ENCODE results near the gene FCHSD2.
"Not testable (repeated sequence)": the region's sequence is repeated elsewhere in the genome, so short reads cannot be mapped to it uniquely, and the experiment has no call there.

The FCHSD2 gene

DNA sequence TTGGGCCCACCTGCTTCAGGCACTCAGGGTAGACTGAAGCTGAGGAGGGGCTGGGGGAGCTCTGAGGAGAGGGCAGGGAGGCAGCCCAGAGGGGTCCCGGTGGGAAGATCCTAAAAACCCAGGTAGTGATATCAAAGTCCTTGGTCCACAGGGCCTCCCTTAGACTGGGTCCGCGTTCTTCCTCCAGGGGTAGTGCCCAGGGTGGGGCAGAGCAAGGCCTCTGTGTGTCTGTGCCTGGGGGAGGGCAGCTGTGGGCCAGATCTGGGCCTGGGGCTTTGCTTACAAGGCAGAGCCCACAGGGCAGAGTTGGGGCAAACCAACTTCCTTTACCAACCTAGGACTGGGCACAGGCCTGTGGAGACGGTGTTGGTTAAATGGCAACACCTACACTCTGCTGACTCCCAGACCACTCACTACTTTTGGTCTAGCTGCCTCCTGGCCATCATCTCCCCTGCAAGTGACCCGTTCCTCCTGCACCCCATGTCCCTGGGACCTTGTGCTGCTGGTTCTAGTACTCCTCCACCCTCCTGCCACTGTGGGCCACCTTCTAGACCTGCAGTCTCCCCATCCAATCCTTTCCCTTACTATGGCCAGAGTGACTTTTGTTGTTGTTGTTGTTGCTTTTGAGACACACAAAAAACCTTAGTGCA, 312.1 kb downstream of the FCHSD2 start:
- DNase-seq: no peak

DNA sequence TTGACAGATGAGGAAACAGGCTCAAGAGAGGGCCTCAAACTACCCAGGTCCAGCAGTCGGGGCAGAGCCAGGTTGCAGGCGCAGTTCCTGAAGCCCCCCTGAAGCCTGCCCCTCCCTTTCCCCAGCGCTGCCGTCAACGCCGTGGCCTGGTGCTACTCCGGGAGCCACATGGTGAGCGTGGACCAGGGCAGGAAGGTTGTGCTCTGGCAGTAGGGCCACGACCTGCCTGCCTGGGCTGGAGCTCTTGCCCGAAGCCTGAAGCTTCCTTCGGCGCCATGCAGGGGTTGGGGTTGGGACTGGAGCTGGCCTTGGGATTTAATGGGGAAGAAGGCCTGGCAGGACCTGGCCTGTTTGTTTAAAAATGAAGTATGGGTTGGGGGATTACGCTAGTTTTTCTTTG, 312.9 kb downstream of the FCHSD2 start:
- DNase-seq: no peak

DNA sequence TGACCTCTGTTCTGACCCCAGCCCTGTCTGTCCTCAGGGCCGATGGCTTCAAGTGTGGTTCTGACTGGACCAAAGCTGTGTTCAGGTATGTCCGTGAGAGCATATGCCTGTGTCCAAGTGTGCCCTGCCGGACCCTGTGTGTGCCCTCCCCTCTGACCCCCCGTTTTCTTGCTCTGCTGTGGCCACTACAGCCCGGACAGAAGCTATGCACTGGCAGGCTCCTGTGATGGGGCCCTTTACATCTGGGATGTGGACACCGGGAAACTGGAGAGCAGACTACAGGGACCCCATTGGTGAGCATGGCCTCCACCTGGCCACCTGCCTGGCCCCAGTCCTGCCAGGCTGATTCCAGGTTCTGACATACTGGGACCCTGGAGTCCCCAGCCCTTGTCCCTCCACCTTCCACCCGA, 313.4 kb downstream of the FCHSD2 start:
- no peak for DNase-seq

DNA sequence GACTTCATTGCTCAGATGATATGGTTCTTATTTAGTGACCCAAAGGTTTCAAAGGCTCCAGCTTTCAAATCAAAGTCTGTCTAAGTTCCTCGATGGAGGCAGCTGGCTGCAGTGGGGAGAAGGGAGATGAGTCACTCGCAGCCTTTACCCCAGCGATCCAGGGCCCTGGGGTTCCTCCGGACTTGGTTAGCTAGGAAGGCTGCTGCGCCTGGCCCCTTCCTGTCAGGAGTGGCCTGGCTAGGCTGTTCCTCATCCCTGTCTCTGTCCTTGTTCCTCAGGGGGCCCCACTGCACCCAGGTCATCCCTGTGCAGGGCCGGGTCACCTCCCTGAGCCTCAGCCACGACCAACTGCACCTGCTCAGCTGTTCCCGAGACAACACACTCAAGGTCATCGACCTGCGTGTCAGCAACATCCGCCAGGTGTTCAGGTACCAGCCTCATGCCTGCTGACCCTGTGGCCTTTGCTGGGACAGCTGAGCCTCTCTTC, 314.0 kb downstream of the FCHSD2 start:
- no peak for DNase-seq

DNA sequence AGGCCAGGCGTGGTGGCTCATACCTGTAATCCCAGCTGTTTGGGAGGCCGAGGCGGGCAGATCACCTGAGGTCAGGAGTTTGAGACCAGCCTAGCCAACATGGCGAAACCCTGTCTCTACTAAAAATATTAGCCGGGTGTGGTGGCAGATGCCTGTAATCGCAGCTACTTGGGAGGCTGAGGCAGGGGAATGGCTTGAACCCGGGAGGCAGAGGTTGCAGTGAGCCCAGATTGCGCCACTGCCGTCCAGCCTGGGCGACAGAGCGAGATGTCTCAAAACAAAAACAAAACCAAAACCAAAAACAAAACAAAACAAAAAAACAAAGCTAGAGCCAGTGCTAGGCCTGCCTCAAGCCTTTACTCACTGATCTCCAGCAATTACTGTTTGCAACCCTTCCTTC, 314.5 kb downstream of the FCHSD2 start:
- DNase-seq: not testable (repeated sequence)

DNA sequence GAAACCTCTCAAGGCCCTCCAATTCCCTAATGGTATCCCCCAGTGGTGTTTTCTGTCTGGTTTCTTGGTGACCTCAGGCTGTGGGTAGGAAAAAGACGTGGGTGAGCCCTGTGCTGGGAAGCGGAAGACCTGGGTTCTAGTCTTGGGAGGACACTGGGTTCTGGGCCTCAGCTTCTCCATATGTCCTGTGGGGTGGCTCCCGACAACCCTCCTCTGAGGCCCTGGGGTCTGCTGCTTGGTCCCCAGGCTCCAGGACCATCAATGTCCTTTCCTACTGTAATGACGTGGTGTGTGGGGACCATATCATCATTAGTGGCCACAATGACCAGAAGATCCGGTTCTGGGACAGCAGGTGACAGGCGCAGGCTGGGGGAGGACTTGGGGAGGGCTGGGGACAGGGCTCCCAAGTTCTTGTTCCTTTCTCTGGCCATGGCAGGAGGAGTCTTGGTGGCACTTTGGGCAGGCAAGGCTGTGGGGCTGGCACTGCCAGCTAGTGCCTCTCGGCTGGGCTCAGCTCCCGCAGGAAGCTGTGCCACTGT, 315.1 kb downstream of the FCHSD2 start:
- DNase-seq: no peak

DNA sequence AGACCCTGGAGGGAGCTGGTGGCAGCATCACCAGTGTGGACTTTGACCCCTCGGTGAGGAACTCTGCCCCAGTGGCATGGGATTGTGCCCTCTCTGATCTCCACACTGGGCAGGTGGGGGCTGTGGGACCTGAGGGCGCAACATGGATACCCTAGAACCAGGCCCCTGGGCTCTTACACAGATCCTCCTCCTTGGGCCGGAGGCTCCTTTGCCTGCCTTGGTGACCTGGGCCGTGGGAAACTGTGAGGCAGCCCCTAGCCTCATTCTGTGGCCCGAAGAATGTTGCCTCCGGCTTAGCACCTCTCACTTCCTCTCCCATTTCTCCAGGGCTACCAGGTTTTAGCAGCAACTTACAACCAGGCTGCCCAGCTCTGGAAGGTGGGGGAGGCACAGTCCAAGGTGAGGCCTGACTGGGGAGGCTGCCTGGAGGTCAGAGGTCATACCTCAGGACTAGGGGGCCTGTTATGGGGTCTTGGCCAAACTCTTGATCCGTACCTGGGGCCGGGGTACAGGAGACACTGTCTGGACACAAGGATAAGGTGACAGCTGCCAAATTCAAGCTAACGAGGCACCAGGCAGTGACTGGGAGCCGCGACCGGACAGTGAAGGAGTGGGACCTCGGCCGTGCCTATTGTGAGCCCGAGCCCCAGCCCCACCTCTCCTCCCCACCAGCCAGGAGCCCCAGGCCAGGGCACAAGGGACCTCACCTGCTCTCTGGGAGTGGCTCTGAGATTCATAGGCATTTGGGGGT, 315.8 kb downstream of the FCHSD2 start:
- DNase-seq: no peak

DNA sequence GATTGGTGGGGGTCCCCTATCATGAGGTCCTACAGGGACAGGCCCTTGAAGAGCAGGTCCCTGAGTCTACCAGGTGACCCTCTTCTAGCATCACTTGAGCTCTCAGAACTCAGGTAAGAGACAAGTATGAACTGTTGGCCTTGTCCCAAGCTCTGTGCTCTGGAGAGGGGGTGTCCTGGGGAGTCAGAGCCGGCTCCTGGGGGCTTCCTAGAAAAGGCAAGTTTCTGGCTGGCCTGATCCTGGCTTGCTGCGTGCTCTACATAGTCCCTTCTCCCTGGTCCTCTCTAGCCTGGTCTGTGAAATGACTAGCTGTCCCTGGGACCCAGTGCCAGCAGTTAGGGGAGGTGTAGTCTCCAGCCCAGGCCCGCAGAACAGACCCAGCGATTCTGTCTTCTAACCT, 316.5 kb downstream of the FCHSD2 start:
- DNase-seq: no peak

DNA sequence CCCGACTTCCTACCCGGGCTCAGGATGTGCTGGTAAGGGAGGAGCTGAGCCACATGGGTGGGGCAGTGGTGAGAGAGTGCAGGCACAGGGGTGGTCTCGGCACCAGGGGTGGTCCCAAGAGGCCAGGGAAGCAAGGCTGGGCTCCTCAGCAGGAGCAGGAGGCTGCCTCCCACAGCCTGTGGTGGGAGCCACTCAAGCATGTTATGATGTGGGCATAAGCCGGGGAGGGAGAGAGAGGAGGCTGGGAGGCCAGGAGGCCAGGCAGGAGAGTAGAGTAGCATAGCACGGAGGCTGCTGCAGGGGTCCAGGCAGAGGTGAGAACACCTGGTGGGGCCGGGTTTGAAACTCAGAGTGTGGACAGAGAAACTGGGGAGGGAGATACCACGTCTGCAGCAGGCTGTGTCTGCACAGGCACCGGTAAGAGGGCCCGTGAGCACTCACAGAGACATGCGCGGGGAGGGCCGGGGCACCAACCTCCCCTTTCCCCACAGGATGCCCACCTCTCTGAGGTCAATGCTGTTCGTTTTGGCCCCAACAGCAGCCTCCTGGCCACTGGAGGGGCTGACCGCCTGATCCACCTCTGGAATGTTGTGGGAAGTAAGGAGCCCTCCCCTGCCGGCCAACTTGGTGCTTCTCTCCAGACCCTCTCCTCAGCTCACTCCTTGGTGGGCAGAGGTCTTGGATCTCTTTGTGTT, 317.2 kb downstream of the FCHSD2 start:
- DNase-seq: no peak

DNA sequence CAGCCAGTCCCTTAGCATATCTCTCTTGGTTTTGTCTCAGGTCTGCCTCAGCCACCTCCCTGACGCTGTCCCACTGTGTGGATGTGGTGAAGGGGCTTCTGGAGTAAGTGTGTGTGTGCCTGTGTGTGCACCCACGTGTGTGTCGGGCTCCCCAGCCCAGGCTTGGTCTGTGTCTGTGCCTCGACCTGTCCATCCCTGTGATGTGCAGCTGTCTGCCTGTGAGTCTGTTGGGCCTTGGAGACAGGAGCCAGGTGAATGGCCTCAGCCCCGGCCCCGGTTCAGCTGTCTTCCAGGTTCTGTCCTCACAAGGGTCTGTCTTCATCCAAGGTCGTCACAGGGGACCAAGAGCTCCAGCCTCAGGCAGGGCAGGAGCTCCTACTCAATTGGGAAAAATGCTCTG, 318.1 kb downstream of the FCHSD2 start:
- no peak for DNase-seq

DNA sequence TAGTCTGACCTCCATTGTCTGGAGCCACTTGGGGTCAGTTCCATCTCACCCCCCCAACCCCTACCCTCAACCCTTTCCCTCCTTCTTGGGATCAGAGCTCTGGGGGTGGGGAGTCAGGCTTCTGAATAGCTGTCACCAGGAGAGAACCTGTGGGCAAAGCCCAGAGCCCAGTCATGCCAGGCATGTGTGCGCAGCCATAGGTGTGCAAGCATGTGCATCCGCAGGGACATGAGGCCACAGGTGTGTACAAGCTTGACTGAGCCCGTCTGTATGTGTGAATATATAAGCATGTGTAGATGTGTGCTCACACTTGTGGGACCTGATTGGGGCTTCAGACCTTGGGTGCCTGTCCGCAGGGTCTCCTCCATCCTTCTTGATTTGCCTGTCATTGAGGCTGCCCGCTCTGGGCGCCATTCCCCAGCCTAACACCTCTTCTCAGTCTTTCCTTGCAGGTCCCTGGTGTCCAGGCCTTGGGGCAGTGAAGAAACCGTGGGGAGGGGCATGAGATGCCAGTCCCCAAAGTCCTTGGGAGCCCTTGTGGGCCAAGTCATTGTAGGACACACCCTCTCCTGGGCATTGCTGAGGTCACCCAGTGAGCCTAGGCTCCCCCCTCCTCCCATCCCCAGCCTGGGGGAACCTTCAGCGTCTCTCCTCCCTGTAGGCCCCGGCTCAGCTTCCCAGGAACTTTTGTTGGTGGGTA, 318.9 kb downstream of the FCHSD2 start:
- DNase-seq: no peak

DNA sequence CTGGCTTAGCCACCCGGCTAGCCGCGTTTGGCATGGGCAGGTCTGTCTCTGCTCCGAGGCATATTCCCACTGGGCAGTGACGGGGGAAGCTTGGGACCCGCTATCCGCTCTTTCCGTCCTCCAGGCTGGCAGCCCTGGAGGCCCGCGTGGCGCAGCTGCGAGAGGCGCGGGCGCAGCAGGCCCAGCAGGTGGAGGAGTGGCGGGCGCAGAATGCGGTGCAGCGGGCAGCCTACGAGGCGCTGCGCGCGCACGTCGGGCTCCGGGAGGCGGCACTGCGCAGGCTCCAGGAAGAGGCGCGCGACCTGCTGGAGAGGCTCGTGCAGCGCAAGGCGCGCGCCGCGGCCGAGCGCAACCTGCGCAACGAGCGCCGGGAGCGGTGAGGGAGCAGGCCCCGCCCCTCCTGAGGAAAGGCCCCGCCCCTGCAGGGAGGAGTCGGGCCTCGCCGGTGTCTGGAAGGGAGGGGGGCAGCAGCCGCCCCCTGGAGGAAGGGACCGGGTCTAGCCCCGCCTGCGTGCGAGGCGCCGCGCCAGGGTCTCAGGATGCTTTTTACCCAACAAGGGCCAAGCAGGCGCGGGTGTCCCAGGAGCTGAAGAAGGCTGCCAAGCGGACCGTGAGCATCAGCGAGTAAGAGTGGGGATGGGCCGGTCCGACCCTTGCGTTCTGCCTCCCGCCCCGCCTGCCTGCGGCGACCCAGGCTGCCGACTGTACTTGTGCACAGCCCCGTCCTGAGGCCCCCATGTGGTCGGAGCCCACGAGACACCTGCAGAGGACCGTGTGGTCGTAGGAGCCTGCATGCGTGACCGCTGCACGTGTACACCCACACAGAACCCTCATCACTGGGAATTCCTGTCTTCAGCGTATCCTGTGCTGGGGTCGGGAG, 320.0 kb downstream of the FCHSD2 start:
- DNase-seq: peak; percentile 83 to 85

DNA sequence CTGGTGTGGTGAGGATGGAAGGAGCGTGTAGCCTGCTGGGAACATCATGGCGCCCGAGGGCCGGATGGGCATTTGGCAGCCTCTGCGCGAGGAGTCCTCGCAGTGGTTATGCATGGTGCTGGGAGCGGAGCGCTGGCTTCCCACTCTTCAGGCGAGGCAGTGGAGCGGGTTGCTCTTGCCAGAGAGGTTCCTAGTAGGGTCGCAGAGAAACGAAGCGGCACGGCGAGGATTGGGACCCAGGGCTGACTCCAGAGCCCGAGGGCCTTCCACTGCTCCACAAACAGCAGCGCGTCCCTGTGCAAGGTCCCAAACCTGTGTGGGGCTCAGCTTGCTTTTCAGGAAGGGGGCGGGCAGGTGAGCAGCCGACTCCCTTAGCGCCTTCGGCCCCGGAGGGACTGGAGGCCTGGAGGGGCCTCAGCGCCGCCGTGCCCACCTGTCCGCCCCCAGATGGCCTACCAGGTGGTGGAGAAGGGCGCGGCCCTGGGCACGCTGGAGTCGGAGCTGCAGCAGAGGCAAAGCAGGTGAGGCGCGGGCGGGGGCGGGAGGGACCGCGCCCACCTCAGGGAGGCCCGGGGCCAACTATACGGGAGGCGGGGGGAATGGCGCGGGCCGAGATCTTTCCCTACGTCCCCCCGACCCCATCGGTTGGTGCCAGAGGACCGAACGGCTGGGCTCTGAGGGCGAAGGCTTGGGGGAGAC, 320.7 kb downstream of the FCHSD2 start:
- no peak for DNase-seq

DNA sequence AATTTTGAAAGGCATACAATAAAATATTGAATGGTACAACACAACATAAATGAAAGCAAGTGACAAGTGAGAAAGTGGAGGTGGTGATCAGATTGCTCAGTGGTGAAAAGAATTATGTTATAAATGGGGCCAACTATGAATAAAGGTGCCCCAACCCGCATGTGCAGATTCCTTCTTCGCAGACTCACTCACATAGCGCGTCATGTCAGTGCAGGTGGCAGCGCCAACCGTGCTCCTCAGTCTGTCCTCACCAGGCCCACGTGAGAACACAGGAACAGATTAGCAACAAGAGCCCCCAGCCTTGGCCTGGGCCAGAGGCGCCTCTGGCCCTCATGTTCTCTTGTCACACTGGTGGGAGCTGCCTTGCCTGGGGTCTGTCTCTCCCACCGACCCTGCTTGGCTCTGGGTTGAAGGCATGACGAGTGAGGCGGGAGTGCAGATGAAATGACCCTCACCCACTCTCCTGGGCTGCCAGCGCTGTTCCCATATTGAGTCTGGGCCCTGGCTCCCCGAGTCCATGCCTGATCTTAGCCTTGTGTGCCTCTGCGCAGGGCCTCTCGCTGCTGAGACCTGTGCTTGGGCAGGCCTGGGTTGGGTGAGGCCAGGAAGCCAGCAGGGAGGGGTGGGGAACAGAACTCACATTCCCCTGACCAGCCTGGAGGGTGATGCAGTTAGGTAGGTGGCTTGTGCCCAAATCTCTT, 321.5 kb downstream of the FCHSD2 start:
- no peak for DNase-seq

DNA sequence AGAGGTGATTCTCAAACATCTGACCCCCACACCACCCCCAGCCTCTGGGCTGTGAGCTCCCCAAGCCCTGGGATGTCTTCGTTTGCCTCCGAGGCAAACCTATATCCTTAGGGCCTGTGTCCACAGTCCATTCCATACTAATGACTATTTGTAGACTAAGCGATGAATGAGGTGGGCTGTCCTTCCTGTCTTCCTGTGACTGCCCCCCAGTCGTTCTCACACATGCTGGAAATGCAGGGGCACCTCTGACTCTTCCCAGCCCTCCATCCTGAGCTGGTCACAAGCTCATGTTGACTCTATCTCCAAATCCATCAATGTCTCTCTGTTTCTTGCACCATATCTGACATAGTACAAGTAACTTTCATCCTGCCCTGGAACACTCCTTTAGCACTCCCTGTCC, 323.1 kb downstream of the FCHSD2 start:
- no peak for DNase-seq

DNA sequence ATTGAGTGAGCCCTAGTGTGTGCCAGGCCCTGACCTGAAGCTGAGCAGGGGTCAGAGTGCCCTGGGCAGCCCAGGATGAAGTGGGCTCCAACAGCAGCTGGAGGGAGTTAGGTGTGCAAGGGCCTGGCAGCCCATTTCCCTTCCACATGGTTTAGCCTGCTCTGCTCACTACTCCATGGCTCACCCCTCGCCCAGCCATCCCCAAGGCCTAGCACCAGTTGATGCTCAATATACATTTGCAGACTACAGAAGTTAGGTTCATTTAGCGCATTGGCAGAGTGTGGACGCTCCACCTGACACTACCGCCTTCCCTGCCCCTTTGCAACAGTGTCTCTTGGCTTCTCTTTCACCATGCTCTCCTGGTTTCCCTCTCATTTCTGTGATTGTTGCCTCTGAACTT, 324.2 kb downstream of the FCHSD2 start:
- no peak for DNase-seq

DNA sequence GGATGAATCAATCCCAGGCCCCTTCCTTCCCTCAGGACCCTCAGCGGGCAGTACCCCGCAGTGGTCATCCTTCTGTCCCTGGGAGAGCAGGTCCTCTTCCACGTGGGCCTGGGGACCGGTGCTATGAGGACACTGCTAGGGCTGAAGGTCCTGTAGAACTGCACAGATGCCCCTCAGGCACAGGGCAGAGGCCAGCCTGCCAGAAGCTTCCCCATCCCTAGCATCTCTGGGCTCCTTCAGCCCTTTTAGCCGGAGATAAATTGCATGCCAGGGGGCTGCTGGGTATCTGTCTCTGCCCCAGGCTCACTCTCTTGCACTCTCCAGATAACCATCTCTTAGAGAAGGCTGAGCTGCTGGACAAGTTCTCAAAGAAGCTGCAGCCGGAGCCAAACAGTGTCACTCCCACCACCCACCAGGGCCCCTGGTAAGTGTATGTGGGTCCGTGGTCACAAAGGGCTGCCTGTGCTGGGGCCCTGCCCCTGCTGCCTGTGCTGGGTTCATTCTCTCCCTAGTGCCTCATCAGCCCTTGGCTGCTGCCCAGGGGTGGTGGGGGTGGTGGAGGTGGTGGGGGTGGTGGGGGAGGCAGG, 325.6 kb downstream of the FCHSD2 start:
- no peak for DNase-seq

DNA sequence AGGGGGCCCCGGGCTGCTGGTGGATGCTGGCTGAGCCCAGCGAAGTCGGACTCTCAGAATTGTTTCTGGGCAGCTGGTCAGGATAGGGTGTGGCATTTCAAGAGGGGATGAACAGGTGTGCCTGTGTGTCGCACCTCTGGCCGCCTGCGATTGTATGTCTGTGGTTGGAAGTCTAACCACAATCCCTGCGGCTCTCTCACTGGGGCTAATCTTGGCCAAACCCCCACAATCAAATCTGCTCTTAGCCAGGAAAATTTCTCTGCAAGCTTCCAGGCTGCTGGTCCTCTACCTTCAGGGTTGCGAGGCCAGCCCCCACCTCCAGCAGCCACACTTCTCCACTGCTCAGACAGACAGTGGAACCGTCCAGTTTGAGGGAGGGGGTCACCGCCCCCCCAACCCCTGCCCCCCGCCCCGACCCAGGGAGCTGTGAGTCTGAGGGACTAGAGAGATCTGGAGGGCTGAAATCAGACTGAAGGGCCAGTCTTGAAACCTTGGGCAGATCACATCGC, 327.0 kb downstream of the FCHSD2 start:
- no peak for DNase-seq

DNA sequence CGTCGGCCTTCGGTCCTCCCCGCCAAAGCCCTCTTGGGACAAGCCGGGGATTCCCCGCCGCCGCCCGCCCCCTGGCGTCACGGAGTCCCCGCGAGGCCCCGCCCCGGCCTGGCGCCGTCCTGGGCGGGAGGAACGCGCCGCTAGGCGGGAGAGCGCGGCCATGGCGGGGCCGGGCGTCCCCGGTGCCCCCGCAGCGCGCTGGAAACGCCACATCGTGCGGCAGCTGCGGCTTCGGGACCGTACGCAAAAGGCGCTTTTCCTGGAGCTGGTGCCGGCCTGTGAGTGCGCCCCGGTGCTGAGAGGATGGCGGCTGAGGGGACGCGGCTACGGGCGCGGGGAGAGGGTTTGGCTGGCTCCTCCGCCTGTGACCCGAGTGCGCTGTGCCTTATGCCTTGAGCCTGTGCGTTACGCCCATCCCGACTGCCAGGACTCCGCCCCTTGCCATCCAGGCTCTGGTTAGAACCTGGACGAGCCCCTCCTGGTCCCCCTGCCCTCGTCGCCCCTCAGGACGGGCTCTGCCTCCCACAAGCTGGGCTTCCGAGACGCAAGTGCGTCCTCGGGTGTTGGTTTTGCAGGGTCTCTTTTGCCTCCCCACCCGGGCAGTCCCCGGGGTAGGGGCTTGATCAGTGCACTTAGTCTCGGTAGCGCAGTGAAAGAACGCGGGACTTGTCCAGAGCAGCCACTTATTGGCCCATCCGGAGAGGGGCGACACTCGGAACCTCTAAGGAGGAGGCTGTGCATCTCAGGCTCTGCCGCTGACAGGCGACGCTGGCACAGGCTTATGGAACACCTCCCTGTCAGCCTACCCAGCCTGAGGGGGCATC, 327.6 kb downstream of the FCHSD2 start, which contains the start of gene ATG16L2:
ATG16L2 (plus strand) TSS at position 126 of the 824 bp plus-strand sequence; CDS start at position 161, 35 bp downstream.
- peak; percentile 82 to 83 for DNase-seq

Measured in activated CD4-positive, alpha-beta T cell treated with anti-CD3 and anti-CD28 coated beads, Interleukin-2, amount 50 U/mL, for 4 hours (primary cell).